Upper lobe of right lung (tissue), 1 donor: ENCODE data around the gene SLC15A3. TPM values are rescaled to one million over a fixed set of nuclear protein-coding genes. Genes with fewer than 3 reads are reported as not detected.
"Not testable (repeated sequence)": the region's sequence is repeated elsewhere in the genome, so short reads cannot be mapped to it uniquely, and the experiment has no call there.

Experiments used
- ATAC-seq: fragments of 200-7000 bp; cut with Tn5 transposase; one replicate; pipeline ENCODE4 v1.9.1; 2020; ENCODE audit warnings: mild to moderate bottlenecking, moderate library complexity
- DNase-seq: peaks from one replicate; pipeline ENCODE4 v3.0.0-alpha.2; 2020
- H3K27ac ChIP-seq: fragments of 200-600 bp; one replicate; pipeline ENCODE4 v1.8.0; 2022
- H3K27me3 ChIP-seq: fragments of 200-600 bp; one replicate; pipeline ENCODE4 v1.8.0; 2022; ENCODE audit warnings: mild to moderate bottlenecking
- H3K36me3 ChIP-seq: fragments of 200-600 bp; one replicate; pipeline ENCODE4 v1.8.0; 2022
- H3K4me1 ChIP-seq: fragments of 200-600 bp; one replicate; pipeline ENCODE4 v1.8.0; 2022
- H3K4me3 ChIP-seq: fragments of 200-600 bp; one replicate; pipeline ENCODE4 v1.8.0; 2022; ENCODE audit warnings: mild to moderate bottlenecking
- H3K9me3 ChIP-seq: fragments of 200-600 bp; one replicate; pipeline ENCODE4 v1.8.0; 2022
- intact Hi-C: fragments of 100-400 bp; cut with DNase I; formaldehyde crosslinking; loops from one replicate; pipeline ENCODE4 v1.11.0; 2022
- total RNA-seq: library from RNA; stranded (reverse); fragmentation: NEBNext Ultra II Directional; extraction: Animal tissue kit (Norgen Biotek cat#: 25700); gene quantifications from one replicate; pipeline ENCODE4 v1.2.1, GENCODE V29; 2021
- TF ChIP-seq, protein P1 (sequence below): fragments of 200-600 bp; IDR thresholded peaks from one replicate; pipeline ENCODE4 v1.8.0; 2022; ENCODE audit warnings: antibody characterized with exemption
- donor health status: DM: no; HTN: yes; CAD: no; lungs with severe emphysema.

The SLC15A3 gene
- total RNA-seq, 1 donor from 2014 or later: 139 TPM

DNA sequence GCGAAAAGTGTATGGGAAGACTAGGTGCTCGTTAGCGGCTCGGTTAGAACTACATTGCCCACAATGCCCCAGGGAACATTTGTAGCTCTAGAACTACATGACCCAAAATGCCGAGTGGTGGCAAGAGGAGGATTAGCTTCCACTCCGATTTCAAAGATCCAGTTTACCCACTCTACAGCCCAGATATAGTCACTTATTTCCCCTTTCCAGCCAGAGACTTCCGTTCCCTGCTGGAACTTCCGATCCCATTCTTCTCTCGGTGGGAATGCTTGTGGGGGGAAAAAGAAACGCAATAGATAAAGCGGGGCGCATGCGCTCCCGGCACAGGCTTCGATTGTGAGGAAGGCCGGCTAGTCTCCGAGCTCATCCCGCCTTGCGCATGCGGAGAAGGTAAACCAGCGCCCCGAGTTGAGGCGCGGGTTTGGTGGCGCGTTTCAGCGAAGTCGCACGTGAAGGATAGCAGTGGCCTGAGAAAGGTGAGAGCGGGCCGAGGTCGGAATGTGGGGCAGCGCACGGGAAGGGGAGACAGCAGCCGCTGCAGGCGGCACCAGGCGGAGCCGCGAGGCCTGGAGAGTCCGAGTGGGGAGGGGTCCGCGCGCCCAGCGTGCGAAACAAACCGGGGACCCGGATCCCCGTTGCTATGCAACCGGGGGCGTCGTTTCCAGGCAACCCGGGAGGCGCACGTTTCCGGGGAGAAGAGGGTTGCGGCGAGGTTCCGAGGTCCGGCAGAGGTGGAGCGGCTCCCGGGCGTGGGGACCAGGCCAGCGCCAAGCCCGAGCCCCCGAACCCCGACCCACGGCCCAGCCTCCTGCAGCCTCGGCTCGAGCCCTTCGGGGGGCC, 38.0 kb downstream of the SLC15A3 start, which contains the start of gene TMEM109:
TMEM109 (plus strand) TSS at position 366 of the 840 bp plus-strand sequence. CDS start 5,536 bp downstream, outside the sequence.
- TF ChIP-seq, protein P1, sequence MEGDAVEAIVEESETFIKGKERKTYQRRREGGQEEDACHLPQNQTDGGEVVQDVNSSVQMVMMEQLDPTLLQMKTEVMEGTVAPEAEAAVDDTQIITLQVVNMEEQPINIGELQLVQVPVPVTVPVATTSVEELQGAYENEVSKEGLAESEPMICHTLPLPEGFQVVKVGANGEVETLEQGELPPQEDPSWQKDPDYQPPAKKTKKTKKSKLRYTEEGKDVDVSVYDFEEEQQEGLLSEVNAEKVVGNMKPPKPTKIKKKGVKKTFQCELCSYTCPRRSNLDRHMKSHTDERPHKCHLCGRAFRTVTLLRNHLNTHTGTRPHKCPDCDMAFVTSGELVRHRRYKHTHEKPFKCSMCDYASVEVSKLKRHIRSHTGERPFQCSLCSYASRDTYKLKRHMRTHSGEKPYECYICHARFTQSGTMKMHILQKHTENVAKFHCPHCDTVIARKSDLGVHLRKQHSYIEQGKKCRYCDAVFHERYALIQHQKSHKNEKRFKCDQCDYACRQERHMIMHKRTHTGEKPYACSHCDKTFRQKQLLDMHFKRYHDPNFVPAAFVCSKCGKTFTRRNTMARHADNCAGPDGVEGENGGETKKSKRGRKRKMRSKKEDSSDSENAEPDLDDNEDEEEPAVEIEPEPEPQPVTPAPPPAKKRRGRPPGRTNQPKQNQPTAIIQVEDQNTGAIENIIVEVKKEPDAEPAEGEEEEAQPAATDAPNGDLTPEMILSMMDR: no peak
- Histone ChIP-seq H3K4me3 (peak within 1 kb of the TSS; percentile 83), H3K36me3 (no peaks in the 10 kb centered on the region), H3K27me3 (no peaks in the 10 kb centered on the region), H3K27ac (peak within 1 kb of the TSS; percentile 96), H3K9me3 (no peaks in the 10 kb centered on the region), H3K4me1 (peaks cover 36% of the 10 kb centered on the region)
- intact Hi-C loops: no loop called here
- ATAC-seq: peak; percentile 83
- peak; percentile 94 for DNase-seq

- peak overlapping the region; percentile 83 for H3K4me3 ChIP-seq
- no peaks in the 10 kb centered on the region for H3K27me3 ChIP-seq
- DNase-seq (no peak), ATAC-seq (no peak)
- intact Hi-C loops: no loop called here
- TF ChIP-seq, protein P1: no peak
- H3K4me1 ChIP-seq: peaks cover 30% of the 10 kb centered on the region
- no peaks in the 10 kb centered on the region for H3K36me3 ChIP-seq
- H3K27ac ChIP-seq: peak overlapping the region; percentile 96
- H3K9me3 ChIP-seq: no peaks in the 10 kb centered on the region
Measured at GRCh38 chr11:60912851-60913528, 39.0 kb downstream of the SLC15A3 start.

DNA sequence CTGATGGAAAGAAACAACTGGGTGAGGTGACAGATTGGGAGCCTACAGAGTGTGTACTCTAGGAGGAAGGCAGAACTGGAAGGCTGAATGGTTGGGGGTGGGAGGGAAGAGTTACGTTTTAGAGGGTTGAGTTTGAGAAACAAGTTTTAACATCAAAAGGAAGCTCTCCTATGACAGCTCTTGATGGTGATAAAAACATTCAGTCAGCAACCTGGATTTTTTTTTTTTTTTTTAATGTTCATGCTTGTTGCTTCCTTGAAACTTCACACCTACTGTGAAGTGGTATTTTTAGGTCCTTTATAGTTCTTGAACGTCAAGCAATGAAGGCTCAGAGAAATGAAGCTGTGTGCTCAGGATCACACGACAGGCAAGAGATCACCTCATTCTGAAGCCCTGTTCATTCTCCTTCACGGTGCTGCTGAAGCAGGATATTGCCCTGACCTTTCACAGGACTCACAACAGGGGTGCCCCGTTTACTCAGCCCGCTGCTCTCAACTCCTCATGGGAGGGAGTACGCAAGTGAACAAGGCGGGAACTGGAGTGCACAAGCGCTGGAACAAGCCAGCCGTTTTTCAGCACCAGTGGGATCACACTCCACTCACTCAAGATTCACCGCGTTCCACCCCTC, 39.6 kb downstream of the SLC15A3 start:
- no peak for DNase-seq
- no peak for ATAC-seq
- Histone ChIP-seq H3K4me3 (no peak overlapping the region), H3K4me1 (peaks cover 30% of the 10 kb centered on the region), H3K36me3 (no peaks in the 10 kb centered on the region), H3K9me3 (no peaks in the 10 kb centered on the region), H3K27me3 (no peaks in the 10 kb centered on the region), H3K27ac (peak overlapping the region; percentile 48)
- TF ChIP-seq, protein P1: no peak
- intact Hi-C loops: no loop called here

DNA sequence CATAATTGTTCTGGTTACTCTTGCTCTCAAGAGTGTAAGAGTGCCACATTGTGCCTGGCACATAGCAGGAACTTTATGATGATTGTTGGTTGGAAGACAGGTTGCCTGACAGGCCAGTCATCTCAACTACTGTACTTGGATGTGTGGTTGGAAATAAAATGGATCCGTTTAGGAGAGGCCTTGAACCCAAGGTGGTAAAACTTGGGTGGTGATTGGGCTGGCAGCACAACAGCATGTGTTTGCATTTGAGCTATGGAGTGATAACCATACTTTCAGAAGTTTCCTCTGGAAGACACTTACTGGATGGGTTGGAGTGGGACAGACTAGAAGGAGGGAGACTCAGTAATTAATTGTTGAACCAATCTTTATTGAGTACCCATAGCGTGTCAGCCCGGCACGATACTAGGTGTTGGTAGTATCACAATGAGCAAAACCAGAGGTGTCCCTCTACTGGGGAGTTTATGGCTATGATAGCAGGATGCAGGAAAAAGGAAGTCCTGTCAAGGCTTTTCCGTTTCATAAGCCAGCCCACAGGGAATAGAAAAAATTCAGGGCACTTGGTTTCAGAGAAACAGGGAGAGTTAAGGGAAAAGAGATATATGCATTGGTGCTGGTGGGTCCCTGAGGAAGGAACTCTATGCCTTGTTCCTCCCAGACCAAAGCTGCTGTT, 41.1 kb downstream of the SLC15A3 start:
- intact Hi-C loops: no loop called here
- Histone ChIP-seq H3K4me3 (no peak overlapping the region), H3K27me3 (no peaks in the 10 kb centered on the region), H3K9me3 (no peaks in the 10 kb centered on the region), H3K36me3 (no peaks in the 10 kb centered on the region), H3K27ac (no peak overlapping the region), H3K4me1 (peaks cover 27% of the 10 kb centered on the region)
- DNase-seq (no peak), ATAC-seq (no peak)
- TF ChIP-seq, protein P1: peak; percentile 27

DNA sequence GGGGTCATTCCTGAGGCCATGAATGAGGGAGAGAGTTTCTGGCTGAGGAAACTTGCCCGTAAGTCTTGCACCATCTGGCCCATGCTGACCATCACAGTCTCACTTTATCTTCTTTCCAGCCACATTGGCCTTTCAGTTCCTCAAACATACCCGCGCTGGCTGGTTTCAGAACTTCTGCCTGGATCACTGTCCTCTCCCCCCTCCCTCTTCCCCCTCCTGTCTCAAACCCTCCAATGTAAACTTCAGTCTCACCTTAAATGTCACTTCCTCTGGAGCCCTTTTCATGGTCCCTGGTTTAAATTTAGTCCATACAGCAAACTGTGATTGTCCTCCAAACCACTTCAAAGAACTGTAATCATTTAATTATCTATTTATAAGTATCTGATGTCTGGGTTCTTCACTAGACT, 41.7 kb downstream of the SLC15A3 start:
- no peak for DNase-seq
- peaks cover 27% of the 10 kb centered on the region for H3K4me1 ChIP-seq
- H3K36me3 ChIP-seq: no peaks in the 10 kb centered on the region
- no peaks in the 10 kb centered on the region for H3K27me3 ChIP-seq
- no peaks in the 10 kb centered on the region for H3K9me3 ChIP-seq
- TF ChIP-seq, protein P1: no peak
- intact Hi-C loops: no loop called here
- no peak for ATAC-seq
- no peak overlapping the region for H3K27ac ChIP-seq
- H3K4me3 ChIP-seq: no peak overlapping the region

DNA sequence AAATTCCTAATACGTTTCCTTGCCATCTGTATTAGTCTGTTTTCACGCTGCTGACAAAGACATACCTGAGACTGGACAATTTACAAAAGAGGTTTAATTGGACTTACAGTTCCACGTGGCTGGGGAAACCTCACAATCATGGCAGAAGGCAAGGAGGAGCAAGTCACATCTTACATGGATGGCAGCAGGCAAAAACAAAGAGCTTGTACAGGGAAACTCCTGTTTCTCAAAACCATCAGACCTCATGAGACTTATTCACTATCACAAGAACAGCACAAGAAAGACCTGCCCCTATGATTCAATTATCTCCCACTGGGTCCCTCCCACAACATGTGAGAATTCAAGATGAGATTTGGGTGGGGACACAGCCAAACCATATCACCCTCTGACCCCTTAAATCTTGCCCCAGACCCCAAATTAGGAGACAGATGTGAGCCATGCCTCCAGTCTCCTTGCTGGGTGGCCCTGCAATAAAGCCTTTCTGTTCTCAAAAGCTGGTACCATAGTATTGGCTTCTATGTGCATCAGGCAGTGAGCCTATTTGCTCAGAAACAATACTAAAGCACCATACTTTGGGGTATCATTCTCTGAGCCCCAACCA, 42.2 kb downstream of the SLC15A3 start:
- DNase-seq, H3K27ac ChIP-seq, H3K27me3 ChIP-seq, intact Hi-C loops, ATAC-seq, H3K9me3 ChIP-seq, H3K4me3 ChIP-seq, H3K36me3 ChIP-seq: not testable (repeated sequence)
- H3K4me1 ChIP-seq: peaks cover 27% of the 10 kb centered on the region
